SHP77 treated with DMSO at 0.1 percent for 48 hours (cell line): ENCODE results near the gene TSPAN31.
"Not testable (repeated sequence)": the region's sequence is repeated elsewhere in the genome, so short reads cannot be mapped to it uniquely, and the experiment has no call there.

Experiments
- DNase-seq: peaks from one replicate; lab custom pipeline; 2025; lab: John Stamatoyannopoulos, UW

Gene TSPAN31, protein sequence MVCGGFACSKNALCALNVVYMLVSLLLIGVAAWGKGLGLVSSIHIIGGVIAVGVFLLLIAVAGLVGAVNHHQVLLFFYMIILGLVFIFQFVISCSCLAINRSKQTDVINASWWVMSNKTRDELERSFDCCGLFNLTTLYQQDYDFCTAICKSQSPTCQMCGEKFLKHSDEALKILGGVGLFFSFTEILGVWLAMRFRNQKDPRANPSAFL

DNA sequence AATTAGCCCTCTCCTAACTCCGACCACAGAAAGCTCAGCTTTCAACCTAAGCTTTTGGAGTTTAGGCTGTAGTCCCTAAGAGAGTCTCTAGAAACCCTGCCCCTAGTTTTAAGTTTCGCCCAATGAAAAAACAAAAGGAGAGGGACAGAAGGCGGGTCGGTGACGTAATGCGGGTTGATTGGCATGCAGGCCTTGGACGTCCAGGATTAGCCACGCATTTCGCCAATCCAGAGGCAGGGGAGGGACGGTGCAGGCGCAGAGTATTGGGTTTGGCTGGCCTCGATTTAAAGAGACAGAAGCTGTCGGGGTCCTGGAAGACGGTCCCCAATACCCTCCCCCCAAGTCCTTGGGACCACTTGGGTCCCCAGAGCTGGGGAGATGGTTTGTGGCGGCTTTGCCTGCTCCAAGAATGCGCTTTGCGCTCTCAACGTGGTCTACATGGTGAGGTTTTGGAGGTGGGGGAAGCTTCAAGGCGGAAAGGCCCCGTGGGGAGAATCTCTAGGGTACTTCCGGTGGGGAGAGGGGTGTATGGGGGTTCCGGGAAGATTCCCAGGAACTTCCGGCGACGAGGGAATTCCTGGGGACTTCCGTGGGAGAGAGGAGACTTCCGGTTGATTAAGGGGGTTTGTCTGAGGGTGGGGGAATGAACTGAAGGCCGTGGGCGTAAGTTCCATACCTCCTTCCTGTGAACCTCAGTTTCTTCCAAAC is at the start of gene TSPAN31:
Gene TSPAN31 (plus strand): TSS at position 263 of the 708 bp plus-strand sequence. CDS start 116 bp downstream, at position 379.
- peak; percentile 92 for DNase-seq

DNA sequence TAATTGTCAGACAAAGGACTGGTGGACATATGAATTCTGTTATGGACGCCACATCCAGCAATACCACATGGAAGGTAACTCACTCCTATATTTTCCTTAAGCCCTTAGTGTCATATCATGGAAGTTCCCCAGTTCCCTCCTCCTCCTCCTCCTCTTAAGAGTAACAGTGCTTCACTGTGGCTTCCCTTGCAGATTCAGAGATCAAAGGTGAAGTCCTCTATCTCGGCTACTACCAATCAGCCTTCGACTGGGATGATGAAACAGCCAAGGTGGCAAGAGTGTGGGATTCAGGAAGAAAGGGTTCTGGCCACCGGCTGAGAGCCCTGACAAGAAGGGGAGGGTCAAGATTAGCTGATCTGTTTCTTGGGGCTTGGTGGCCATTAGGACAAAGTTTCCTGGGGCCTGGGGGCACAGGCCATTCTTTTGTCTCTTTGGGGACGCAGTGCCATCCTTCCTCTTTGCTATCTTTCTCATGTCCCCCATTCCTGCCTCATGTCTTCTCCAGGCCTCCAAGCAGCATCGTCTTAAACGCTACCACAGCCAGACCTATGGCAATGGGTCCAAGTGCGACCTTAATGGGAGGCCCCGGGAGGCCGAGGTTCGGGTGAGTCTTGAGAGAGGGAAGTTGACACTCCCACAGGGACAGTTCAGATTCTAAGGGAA is 48.9 kb upstream of the TSPAN31 start:
- no peak for DNase-seq

GRCh38 chr12:57697076-57697475 is 47.8 kb upstream of the TSPAN31 start:
- DNase-seq, result no peak

GRCh38 chr12:57698414-57698813 is 46.4 kb upstream of the TSPAN31 start:
- no peak for DNase-seq

DNA sequence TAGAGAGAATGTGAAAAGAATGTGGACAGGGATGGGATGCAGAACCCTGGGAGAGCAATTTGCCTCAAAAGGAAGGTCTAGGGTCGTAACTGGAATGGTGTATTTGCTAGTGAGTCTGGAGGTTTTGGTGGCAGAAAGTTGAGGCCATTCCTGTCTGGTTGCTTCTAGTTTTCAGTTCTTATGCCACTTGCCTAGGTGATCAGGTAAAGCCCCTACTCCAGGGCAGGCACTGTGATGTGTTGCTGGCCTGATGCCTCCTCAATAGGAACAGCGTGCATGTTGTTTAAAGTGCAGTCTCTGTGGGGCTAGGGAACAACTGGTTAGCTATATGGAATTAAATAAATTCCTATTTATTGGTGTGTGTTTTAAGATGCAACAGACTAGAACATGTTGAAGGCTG is 44.5 kb upstream of the TSPAN31 start:
- DNase-seq, result no peak

DNA sequence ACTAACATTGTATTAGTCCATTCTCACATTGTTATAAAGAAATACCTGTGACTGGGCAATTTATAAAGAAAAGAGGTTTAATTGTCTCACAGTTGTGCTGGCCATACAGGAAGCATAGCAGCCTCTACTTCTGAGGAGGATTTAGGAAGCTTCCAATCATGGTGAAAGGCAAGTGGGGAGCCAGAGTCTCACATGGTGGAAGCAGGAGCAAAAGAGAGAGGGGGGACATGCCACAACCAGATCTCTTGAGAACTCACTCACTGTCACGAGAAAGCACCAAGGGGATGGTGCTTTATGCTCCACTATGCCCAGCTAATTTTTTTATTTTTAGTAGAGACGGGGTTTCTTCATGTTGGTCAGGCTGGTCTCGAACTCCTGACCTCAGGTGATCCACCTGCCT is 37.6 kb upstream of the TSPAN31 start:
- no peak for DNase-seq

DNA sequence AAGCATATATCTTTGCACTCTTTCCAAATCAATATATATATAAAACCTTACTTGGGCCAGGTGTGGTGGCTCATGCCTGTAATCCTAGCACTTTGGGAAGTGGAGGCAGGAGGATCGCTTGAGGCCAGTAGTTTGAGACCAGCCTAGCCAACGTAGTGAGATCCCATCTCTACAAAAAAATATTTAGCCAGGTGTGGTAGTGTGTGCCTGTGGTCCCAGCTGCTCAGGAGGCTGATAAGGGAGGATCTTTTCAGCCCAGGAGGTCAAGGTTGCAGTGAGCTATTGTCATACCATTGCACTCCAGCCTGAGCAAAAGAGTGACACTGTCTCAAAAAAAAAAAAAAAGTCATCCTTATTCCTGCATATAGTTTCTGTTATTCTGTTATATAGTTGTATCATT is 36.5 kb upstream of the TSPAN31 start:
- DNase-seq, result no peak

GRCh38 chr12:57712701-57713100 is 32.1 kb upstream of the TSPAN31 start:
- no peak for DNase-seq

- no peak for DNase-seq
Measured at GRCh38 chr12:57713209-57713608, 31.6 kb upstream of the TSPAN31 start.

GRCh38 chr12:57715036-57715748 is 29.6 kb upstream of the TSPAN31 start:
- DNase-seq, result not testable (repeated sequence)

DNA sequence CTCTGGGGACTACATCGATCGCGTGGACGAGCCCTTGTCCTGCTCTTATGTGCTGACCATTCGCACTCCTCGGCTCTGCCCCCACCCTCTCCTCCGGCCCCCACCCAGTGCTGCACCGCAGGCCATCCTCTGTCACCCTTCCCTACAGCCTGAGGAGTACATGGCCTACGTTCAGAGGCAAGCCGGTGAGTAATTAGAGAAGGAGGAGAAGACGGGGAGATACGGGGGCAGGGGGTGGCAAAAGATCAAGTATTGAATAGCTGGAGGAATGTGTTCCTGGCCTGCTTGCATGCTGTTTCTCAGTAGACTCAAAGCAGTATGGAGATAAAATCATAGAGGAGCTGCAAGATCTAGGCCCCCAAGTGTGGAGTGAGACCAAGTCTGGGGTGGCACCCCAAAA is 29.1 kb upstream of the TSPAN31 start:
- DNase-seq, result no peak

GRCh38 chr12:57716305-57716704 is 28.5 kb upstream of the TSPAN31 start:
- no peak for DNase-seq

DNA sequence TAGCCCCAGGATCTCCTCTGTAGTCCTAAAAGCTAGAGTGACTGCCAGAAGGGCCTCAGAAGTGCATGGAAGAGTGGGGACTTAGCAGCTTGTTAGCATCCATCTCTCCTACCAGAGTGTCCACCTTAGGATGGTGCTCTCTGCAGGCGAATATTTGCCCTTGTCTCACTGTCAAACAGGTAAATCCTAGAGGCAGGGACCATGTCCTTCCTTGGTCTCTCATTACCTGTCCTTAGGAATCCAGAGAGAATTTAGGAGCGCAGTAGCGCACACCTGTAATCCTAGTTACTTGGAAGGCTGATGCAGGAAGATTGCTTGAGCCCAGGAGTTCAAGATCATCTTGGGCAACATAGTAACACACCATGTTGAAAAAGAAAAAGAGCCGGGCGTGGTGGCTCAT is 27.7 kb upstream of the TSPAN31 start:
- DNase-seq, result no peak

DNA sequence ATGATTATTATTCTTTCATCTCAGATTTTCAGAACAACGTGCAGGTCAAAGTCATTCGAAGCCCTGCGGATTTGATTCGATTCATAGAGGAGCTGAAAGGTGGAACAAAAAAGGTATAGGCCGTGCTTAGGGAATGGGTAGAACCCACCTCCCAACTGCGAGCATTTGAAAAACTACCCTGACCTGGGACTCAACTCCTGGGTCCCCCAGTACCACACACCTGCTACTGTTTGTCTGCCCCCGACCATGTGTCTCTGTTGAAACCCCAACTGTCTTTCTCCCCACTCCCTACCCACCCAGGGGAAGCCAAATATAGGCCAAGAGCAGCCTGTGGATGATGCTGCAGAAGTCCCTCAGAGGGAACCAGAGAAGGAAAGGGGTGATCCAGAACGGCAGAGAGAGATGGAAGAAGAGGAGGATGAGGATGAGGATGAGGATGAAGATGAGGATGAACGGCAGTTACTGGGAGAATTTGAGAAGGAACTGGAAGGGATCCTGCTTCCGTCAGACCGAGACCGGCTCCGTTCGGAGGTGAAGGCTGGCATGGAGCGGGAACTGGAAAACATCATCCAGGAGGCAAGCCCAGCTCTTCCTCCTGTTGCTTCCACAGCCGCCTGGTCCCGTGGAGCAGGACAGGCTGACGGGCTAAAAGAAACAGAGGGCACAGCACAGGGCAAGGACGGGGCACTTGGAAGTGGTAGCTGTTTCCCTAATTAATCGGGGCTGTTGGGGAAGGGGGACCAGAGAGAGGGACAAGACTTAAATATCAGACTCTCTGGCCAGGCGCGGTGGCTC is 26.8 kb upstream of the TSPAN31 start:
- DNase-seq, result no peak

GRCh38 chr12:57718641-57719528 is 26.0 kb upstream of the TSPAN31 start:
- DNase-seq, result no peak

DNA sequence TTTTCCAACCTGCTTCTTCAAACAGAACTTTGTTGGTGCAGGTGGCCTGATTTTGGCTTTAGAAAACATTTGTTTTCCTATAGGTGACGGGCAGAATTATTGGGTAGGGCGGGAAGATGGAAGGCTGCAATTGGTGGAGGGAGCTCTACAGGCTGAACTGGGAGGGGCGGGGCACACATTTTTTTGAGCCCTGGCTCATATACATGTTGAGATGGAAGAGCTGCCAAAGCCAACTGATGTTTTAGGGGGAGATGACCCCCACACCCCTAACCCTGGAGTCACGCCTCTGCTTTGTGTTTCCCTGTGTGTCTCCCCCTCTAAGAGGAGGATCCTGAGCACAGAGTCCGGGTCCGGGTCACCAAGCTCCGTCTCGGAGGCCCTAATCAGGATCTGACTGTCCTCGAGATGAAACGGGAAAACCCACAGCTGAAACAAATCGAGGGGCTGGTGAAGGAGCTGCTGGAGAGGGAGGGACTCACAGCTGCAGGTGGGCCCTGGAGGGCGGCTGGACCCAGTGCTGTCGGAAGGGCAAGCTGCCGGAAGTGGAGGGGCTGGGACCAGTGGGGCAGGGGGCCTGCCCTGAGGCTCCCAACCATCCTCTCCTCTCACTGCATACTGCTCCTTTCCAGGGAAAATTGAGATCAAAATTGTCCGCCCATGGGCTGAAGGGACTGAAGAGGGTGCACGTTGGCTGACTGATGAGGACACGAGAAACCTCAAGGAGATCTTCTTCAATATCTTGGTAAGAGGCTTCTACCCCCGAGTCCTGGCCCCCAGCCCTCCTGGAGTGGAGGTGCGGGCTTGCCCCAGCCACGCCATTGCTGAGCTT is 24.8 kb upstream of the TSPAN31 start:
- DNase-seq, result no peak

GRCh38 chr12:57720606-57721595 is 23.9 kb upstream of the TSPAN31 start:
- no peak for DNase-seq

DNA sequence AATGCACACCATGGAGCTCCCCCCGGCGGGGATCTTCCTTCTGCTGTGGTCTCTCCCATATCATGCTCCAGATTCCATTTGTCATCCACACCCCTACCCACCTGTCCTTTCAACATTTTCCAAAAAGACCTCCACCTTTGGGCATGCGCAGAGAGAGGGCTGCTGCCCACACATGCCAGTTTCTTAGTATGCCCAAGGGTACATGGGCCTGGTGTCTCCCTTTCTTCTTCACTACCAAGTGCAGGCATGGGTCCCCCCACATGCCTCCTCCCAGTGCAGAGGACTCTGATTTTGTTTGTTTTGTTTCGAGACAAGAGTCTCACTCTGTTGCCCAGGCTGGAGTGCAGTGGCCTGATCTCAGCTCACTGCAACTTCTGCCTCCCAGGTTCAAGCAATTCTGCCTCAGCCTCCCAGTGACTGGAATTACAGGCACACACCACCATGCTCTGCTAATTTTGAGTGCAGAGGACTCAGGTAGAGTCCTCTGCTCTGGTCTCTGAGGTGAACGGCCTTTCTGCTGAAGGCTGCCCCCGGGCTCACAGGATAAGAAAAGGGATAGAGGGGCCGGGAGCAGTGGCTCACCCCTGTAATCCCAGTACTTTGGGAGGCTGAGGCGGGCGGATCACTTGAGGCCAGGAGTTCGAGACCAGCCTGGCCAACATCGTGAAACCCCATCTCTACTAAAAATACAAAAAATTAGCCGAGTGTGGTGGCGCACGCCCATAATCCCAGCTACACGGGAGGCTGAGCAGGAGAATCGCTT is 22.8 kb upstream of the TSPAN31 start:
- not testable (repeated sequence) for DNase-seq
